Measurements from ENCODE around the gene CNIH4. TPM values are rescaled to one million over a fixed set of nuclear protein-coding genes. Genes with fewer than 3 reads are reported as not detected.
A peak's percentile ranks its signal among the peaks of the same experiment; 100 is the strongest.
"Not testable (repeated sequence)": the region's sequence is repeated elsewhere in the genome, so short reads cannot be mapped to it uniquely, and the experiment has no call there.

The CNIH4 gene
- 10 to 100 TPM; 44.8 to 45.1 TPM for total RNA-seq

GRCh38 chr1:224356685-224357625 lies at the start of gene CNIH4:
TSS of gene CNIH4 (plus strand) at chr1:224356879. CDS start at chr1:224356925, 46 bp downstream.
- Mint-ChIP-seq H3K27ac (peak within 1 kb of the TSS; percentile 90), H3K9me3 (no peaks in the 10 kb centered on the region), H3K4me1 (ENCODE audit: low read depth) (peaks cover 42% of the 10 kb centered on the region), H3K36me3 (ENCODE audit: low read depth) (peaks cover 22% of the 10 kb centered on the region), H3K4me3 (peak within 1 kb of the TSS; percentile 77), H3K27me3 (no peaks in the 10 kb centered on the region)
- DNase-seq (peak; percentile 94), ATAC-seq (peak; percentile 98)
- POLR2A ChIA-PET, result interaction anchor here (0.8 to 2.5 kb wide), 9 partner anchors 11 to 79 kb away, joined by 3 to 14 read pairs (median 4); no protein-coding TSS in a partner anchor
- CTCF ChIA-PET, result interaction anchor here (0.8 to 2.6 kb wide), 10 partner anchors 15 to 100 kb away, joined by 3 to 12 read pairs (median 4); partner anchors contain the start of gene NVL
- TF ChIP-seq CTCF (IDR thresholded peaks at IDR 0.05), result no peak
- intact Hi-C loops (cut with micrococcal nuclease), result loop anchor here (2.0 kb wide), 1 partner anchor 20 kb away; no protein-coding TSS in a partner anchor

GRCh38 chr1:224308064-224308463 lies 48.6 kb upstream of the CNIH4 start:
- H3K4me3 Mint-ChIP-seq, result no peak overlapping the region
- no peak for TF ChIP-seq CTCF (IDR thresholded peaks at IDR 0.05)
- H3K27ac Mint-ChIP-seq, result no peak overlapping the region
- ChIA-PET POLR2A (no interaction called here), CTCF (no interaction called here)
- H3K9me3 Mint-ChIP-seq, result no peaks in the 10 kb centered on the region
- ATAC-seq (no peak), DNase-seq (no peak)
- peaks cover 29% of the 10 kb centered on the region for H3K36me3 Mint-ChIP-seq (ENCODE audit: low read depth)
- H3K4me1 Mint-ChIP-seq (ENCODE audit: low read depth), result no peaks in the 10 kb centered on the region
- H3K27me3 Mint-ChIP-seq, result no peaks in the 10 kb centered on the region
- intact Hi-C loops (cut with micrococcal nuclease), result no loop called here

GRCh38 chr1:224311503-224311902 lies 45.2 kb upstream of the CNIH4 start:
- CTCF ChIA-PET, result interaction anchor here (1.0 kb wide), 1 partner anchor 145 kb away, joined by 3 read pairs; no protein-coding TSS in a partner anchor
- DNase-seq; H3K27ac Mint-ChIP-seq; intact Hi-C loops (cut with micrococcal nuclease); H3K4me3 Mint-ChIP-seq; H3K27me3 Mint-ChIP-seq; H3K9me3 Mint-ChIP-seq; ATAC-seq; H3K4me1 Mint-ChIP-seq (ENCODE audit: low read depth); POLR2A ChIA-PET: not testable (repeated sequence)
- H3K36me3 Mint-ChIP-seq (ENCODE audit: low read depth), result peaks cover 22% of the 10 kb centered on the region

GRCh38 chr1:224312025-224312424 lies 44.7 kb upstream of the CNIH4 start:
- Mint-ChIP-seq H3K36me3 (ENCODE audit: low read depth) (peaks cover 22% of the 10 kb centered on the region), H3K27me3 (no peaks in the 10 kb centered on the region), H3K27ac (no peak overlapping the region), H3K4me1 (ENCODE audit: low read depth) (no peaks in the 10 kb centered on the region), H3K4me3 (no peak overlapping the region), H3K9me3 (no peaks in the 10 kb centered on the region)
- TF ChIP-seq CTCF (IDR thresholded peaks at IDR 0.05), result no peak
- DNase-seq (no peak), ATAC-seq (no peak)
- ChIA-PET CTCF (interaction anchor here (0.8 kb wide), 1 partner anchor 138 kb away, joined by 3 read pairs; no protein-coding TSS in a partner anchor), POLR2A (no interaction called here)
- intact Hi-C loops (cut with micrococcal nuclease), result no loop called here

- ChIA-PET POLR2A (no interaction called here), CTCF (interaction anchor here (1.9 kb wide), 1 partner anchor 16 kb away, joined by 6 read pairs; no protein-coding TSS in a partner anchor)
- no peak for DNase-seq
- intact Hi-C loops (cut with micrococcal nuclease), result no loop called here
- Mint-ChIP-seq H3K4me1 (ENCODE audit: low read depth) (peaks cover 8% of the 10 kb centered on the region), H3K27me3 (no peaks in the 10 kb centered on the region), H3K27ac (peak overlapping the region; percentile 64), H3K36me3 (ENCODE audit: low read depth) (peaks cover 12% of the 10 kb centered on the region), H3K4me3 (no peak overlapping the region), H3K9me3 (no peaks in the 10 kb centered on the region)
- no peak for TF ChIP-seq CTCF (IDR thresholded peaks at IDR 0.05)
- no peak for ATAC-seq
Observed at GRCh38 chr1:224317383-224318045, 39.2 kb upstream of the CNIH4 start.

All from activated CD8-positive, alpha-beta T cell treated with anti-CD3 and anti-CD28 coated beads for 36 hours (primary cell).